ENCODE results near the gene WWC2.

Gene WWC2

GRCh38 chr4:183369073-183369472 is 270.0 kb downstream of the WWC2 start:
- DNase-seq (ENCODE audit: low read depth in 1 of 2, low spot score in 1 of 2): no peak
- TF ChIP-seq, protein P1, sequence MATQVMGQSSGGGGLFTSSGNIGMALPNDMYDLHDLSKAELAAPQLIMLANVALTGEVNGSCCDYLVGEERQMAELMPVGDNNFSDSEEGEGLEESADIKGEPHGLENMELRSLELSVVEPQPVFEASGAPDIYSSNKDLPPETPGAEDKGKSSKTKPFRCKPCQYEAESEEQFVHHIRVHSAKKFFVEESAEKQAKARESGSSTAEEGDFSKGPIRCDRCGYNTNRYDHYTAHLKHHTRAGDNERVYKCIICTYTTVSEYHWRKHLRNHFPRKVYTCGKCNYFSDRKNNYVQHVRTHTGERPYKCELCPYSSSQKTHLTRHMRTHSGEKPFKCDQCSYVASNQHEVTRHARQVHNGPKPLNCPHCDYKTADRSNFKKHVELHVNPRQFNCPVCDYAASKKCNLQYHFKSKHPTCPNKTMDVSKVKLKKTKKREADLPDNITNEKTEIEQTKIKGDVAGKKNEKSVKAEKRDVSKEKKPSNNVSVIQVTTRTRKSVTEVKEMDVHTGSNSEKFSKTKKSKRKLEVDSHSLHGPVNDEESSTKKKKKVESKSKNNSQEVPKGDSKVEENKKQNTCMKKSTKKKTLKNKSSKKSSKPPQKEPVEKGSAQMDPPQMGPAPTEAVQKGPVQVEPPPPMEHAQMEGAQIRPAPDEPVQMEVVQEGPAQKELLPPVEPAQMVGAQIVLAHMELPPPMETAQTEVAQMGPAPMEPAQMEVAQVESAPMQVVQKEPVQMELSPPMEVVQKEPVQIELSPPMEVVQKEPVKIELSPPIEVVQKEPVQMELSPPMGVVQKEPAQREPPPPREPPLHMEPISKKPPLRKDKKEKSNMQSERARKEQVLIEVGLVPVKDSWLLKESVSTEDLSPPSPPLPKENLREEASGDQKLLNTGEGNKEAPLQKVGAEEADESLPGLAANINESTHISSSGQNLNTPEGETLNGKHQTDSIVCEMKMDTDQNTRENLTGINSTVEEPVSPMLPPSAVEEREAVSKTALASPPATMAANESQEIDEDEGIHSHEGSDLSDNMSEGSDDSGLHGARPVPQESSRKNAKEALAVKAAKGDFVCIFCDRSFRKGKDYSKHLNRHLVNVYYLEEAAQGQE (IDR thresholded peaks at IDR 0.05; ENCODE audit: insufficient replicate concordance, low read depth): no peak
- TF ChIP-seq, protein P2, sequence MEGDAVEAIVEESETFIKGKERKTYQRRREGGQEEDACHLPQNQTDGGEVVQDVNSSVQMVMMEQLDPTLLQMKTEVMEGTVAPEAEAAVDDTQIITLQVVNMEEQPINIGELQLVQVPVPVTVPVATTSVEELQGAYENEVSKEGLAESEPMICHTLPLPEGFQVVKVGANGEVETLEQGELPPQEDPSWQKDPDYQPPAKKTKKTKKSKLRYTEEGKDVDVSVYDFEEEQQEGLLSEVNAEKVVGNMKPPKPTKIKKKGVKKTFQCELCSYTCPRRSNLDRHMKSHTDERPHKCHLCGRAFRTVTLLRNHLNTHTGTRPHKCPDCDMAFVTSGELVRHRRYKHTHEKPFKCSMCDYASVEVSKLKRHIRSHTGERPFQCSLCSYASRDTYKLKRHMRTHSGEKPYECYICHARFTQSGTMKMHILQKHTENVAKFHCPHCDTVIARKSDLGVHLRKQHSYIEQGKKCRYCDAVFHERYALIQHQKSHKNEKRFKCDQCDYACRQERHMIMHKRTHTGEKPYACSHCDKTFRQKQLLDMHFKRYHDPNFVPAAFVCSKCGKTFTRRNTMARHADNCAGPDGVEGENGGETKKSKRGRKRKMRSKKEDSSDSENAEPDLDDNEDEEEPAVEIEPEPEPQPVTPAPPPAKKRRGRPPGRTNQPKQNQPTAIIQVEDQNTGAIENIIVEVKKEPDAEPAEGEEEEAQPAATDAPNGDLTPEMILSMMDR (IDR thresholded peaks at IDR 0.05; ENCODE audit: insufficient read depth, low read length): no peak
- no peak for TF ChIP-seq GABPA (IDR thresholded peaks at IDR 0.05; ENCODE audit: low read depth)
- TF ChIP-seq SPI1 (IDR thresholded peaks at IDR 0.05; ENCODE audit: borderline replicate concordance, low read depth): no peak
- no peak for TF ChIP-seq POLR2AphosphoS5 (IDR thresholded peaks at IDR 0.05; ENCODE audit: low read depth)
- Histone ChIP-seq H3K4me3 (replicated peaks; ENCODE audit: insufficient read depth, low read length) (no peak overlapping the region), H3K27me3 (ENCODE audit: insufficient read depth, poor library complexity, severe bottlenecking) (no peaks in the 10 kb centered on the region), H3K27ac (replicated peaks) (no peak overlapping the region)

All from HL-60 (cell line).